Measurements from ENCODE around the gene PWP2.
A peak's percentile ranks its signal among the peaks of the same experiment; 100 is the strongest.
"Not testable (repeated sequence)": the region's sequence is repeated elsewhere in the genome, so short reads cannot be mapped to it uniquely, and the experiment has no call there.

PWP2 gene

GRCh38 chr21:44079846-44080245, 27.4 kb upstream of the PWP2 start:
- no peak for DNase-seq
- in situ Hi-C loops (cut with HindIII; ENCODE audit: low pct_ligation_motif_present, low pct_unique_long_range_greater_than_20kb, low sequenced_read_pairs): no loop called here

- DNase-seq: no peak
- in situ Hi-C loops (cut with HindIII; ENCODE audit: low pct_ligation_motif_present, low pct_unique_long_range_greater_than_20kb, low sequenced_read_pairs): no loop called here
These were observed 24.4 kb upstream of the PWP2 start for GRCh38 chr21:44082648-44083440.

DNA sequence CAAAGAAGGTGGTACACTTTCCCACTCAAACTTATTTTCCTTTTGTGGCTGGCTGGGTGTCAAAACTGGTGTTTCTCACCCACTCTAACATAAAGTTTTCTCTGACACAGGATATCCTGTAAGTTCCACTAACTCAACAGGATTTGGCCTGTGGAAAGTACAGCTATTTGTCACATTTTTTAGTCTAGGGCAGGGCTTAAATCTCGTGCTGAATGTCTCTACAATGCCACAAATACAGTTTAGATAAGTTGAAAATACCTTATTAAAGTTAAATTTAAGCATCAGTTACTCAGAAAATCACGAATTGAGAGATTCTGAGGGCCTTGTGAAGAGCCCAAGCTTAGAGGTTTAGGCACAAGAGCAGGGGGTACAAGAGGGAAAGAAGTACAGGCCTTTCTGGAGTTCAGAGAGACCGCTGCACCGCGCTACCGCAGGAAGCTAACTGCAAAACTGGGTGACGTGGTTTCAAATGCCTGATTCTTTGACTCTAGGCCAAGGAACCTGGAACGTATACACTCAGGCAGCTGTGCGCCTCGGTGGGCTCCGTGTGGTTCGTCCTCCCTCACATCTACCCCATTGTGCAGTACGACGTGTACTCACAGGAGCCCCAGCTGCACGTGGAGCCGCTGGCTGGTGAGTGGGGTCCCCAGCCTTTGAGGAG, 23.4 kb upstream of the PWP2 start:
- in situ Hi-C loops (cut with HindIII; ENCODE audit: low pct_ligation_motif_present, low pct_unique_long_range_greater_than_20kb, low sequenced_read_pairs): no loop called here
- no peak for DNase-seq

GRCh38 chr21:44084496-44085241, 22.5 kb upstream of the PWP2 start:
- in situ Hi-C loops (cut with HindIII; ENCODE audit: low pct_ligation_motif_present, low pct_unique_long_range_greater_than_20kb, low sequenced_read_pairs): no loop called here
- DNase-seq: no peak

DNA sequence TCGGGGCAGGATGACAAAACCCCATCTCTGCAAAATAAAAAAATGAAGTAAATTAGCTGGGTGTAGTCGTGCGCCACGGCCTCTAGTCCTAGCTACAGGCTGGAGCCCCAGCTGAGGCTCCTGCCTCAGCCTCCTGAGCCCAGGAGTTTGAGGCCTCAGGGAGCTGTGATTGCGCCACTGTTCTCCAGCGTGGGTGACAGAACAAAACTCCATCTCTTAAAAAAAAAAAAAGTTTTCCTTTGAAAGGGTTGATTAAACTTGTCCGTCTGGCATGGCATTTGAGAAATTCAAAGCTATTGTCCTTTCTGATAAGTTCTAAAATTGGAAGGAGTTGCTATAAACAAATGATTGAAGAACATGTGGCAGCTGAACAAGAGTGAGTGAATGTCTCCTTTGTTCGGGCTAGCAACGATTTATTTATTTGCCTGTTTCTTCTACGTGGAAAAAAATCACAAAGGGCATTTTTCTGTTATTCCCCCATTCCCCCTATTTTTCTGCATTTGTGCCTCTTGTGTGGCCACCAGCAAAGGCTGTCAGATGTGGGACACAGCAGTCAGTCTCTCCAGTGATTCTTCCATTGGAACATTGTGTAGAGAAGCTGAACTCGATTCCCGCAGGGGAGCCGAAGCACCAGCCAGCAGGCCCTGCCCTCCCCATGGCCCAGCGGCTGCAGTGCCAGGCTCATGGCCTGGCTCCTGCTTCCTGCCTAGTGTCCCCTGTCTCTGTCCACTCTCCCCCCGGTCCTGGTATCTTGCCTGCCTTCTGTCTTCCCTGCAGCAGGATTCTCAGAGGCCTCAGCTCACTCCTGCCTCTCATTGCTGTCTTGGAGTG, 21.5 kb upstream of the PWP2 start:
- in situ Hi-C loops (cut with HindIII; ENCODE audit: low pct_ligation_motif_present, low pct_unique_long_range_greater_than_20kb, low sequenced_read_pairs): no loop called here
- no peak for DNase-seq

DNA sequence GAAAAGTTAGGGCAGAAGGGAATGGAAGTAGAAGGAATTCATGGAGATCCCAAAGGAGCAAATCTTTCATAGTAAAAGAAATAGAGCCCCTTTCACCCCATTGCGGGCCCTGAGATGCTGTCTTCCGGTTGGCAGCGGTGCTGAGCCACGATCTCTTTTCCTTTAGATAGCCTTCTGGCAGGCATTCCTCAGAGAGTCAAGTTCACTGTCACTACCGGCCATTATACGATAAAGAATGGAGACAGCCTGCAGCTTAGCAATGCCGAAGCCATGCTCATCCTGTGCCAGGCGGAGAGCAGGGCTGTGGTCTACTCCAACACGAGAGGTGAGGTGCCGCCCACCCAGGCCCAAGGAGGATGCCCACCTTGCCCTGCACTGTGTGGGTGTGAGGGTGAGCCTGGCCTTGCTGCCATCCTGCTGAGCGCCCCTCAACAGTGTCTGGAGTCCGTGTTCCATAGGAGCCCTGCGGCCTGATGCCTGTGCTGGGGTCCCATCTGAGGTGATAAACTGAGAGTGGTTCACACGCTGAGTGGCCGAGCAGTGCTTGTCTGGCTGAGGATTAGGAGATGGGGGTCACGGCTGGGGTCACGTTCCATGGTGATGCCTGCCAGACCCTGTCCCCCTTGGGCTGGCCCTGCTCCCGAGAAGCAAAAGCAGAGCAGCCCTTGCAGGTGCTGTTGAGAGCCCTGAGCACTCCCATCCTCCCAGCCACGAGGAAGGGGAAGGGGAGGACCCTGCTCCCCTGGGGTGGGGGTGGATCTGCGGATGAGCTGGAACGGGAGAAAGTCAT, 20.4 kb upstream of the PWP2 start:
- no peak for DNase-seq
- in situ Hi-C loops (cut with HindIII; ENCODE audit: low pct_ligation_motif_present, low pct_unique_long_range_greater_than_20kb, low sequenced_read_pairs): no loop called here

GRCh38 chr21:44087426-44088400, 19.5 kb upstream of the PWP2 start:
- in situ Hi-C loops (cut with HindIII; ENCODE audit: low pct_ligation_motif_present, low pct_unique_long_range_greater_than_20kb, low sequenced_read_pairs): no loop called here
- DNase-seq: no peak

DNA sequence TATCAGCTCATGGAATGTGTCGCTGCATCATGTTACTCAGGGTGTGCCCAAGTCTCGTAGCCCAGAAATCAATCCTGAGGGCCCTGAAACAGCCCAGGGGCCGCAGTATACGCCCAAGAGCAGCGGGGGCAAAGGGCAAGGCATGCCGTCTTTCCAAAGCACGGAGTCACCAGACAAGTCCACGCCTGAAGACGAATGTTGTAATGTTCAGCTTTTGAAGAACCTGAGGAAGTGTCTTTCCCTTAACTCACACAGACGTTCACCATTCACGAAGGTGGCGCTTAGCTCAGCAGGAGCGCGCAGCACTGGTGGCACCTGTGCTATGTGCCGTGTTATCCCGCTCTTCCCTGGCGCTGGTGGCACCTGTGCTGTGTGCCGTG, 18.8 kb upstream of the PWP2 start:
- no peak for DNase-seq
- in situ Hi-C loops (cut with HindIII; ENCODE audit: low pct_ligation_motif_present, low pct_unique_long_range_greater_than_20kb, low sequenced_read_pairs): no loop called here

DNA sequence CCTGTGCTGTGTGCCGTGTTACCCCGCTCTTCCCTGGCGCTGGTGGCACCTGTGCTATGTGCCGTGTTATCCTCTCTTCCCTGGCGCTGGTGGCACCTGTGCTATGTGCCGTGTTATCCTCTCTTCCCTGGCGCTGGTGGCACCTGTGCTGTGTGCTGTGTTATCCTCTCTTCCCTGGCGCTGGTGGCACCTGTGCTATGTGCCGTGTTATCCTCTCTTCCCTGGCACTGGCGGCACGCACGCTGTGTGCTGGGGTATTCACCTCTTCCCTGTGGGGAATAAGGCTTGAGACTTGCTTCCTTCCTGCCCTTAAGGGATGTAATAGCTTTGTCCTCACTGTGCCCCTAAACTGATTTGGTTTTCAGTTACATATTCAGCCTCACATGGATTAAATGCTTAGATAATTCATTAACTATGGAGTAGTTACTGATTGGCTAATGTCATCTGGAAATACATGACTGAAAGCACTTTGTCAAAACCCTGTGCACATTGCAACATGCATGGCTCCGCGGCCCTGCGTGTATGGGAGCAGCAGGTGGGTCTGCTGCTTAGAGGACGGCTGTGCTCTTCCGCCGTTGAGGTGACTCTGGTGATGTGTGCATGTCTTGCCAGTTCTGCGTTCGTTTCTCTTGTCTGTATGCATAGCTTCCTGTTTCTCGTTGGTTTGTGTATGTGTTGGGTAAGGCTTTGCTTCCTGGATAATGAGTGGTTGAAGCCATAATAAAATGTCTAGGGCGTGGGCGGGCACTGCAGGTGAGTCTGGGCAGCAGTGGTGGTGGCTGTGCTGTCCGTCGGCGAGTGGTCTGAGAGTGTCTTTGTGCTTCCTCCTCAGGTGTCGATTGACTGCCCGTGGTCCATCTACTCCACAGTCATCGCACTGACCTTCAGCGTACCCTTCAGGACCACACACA, 17.9 kb upstream of the PWP2 start:
- in situ Hi-C loops (cut with HindIII; ENCODE audit: low pct_ligation_motif_present, low pct_unique_long_range_greater_than_20kb, low sequenced_read_pairs): no loop called here

DNA sequence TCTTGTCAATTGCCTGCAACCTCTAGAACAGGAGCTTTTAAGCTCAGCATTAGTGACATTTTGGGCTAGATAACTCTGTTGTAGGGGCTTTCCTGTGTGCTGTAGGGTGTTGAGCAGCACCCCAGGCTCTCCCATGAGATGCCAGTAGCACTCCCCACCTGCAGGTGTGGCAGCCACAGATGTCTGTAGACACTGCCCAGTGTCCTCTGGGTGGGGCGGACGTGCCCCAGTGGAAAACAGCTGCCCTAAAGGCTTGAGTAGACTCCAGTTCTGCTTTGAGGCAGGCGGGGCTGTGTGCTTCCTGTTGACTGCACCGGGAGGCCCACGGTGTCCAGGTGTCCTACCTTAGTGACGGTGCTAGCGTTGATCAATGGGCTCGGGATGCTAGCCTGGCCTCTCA, 16.9 kb upstream of the PWP2 start:
- in situ Hi-C loops (cut with HindIII; ENCODE audit: low pct_ligation_motif_present, low pct_unique_long_range_greater_than_20kb, low sequenced_read_pairs): no loop called here

More for the DNA sequence above, 17.9 kb upstream of the PWP2 start:
- peak; percentile 68 for DNase-seq

DNA sequence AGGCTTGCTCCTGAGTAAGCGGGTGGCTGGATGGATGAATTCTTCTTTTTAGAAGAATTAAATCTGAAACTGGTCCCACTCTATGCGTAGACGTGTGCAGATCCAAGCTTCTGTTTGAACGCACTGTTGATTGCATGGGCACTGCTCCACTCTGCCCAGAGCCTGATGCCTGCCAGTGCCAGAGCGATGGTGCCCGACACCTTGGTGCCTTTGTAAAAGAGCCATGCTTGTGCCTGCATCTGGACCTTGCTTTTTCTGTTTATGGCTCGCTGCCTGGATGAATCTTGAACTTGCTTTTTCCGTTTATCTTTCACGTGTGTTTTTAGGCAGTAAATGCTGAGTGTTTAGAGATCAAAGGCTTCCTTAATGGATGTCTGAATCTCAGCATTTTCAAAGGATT, 15.0 kb upstream of the PWP2 start:
- in situ Hi-C loops (cut with HindIII; ENCODE audit: low pct_ligation_motif_present, low pct_unique_long_range_greater_than_20kb, low sequenced_read_pairs): no loop called here
- DNase-seq: no peak

More for the DNA sequence above, 16.9 kb upstream of the PWP2 start:
- no peak for DNase-seq

GRCh38 chr21:44093761-44094160, 13.4 kb upstream of the PWP2 start:
- in situ Hi-C loops (cut with HindIII; ENCODE audit: low pct_ligation_motif_present, low pct_unique_long_range_greater_than_20kb, low sequenced_read_pairs): no loop called here
- DNase-seq: no peak

DNA sequence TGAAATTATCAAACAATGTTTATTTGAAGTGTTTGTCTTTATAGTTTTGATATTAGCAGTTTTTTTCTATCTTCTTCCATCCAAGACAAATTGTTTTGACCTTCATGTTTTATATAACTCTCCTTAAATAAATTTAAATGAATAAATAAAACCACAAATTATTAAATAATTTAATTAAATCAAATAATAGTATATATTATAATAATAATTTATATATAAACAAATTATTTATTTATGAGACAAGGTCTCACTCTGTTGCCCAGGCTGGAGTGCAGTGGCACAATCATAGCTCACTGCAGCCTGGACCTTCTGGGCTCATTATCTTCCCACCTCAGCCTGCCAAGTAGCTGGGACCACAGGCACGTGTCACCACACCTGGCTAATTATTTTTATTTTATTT, 12.4 kb upstream of the PWP2 start:
- in situ Hi-C loops (cut with HindIII; ENCODE audit: low pct_ligation_motif_present, low pct_unique_long_range_greater_than_20kb, low sequenced_read_pairs): no loop called here
- no peak for DNase-seq

- in situ Hi-C loops (cut with HindIII; ENCODE audit: low pct_ligation_motif_present, low pct_unique_long_range_greater_than_20kb, low sequenced_read_pairs); DNase-seq: not testable (repeated sequence)
These were observed 8.7 kb upstream of the PWP2 start for GRCh38 chr21:44098507-44098906.

GRCh38 chr21:44098964-44099363, 8.2 kb upstream of the PWP2 start:
- DNase-seq; in situ Hi-C loops (cut with HindIII; ENCODE audit: low pct_ligation_motif_present, low pct_unique_long_range_greater_than_20kb, low sequenced_read_pairs): not testable (repeated sequence)

- in situ Hi-C loops (cut with HindIII; ENCODE audit: low pct_ligation_motif_present, low pct_unique_long_range_greater_than_20kb, low sequenced_read_pairs); DNase-seq: not testable (repeated sequence)
These were observed 390 bp downstream of the PWP2 start for GRCh38 chr21:44107589-44107988.

Measured in ACHN (cell line).